UCSD-AML1 (cell line): ENCODE results near the gene ADGRE3.

Source experiments
- DNase-seq: peaks from one replicate; lab custom pipeline; 2025; ENCODE audit not compliant: unreplicated experiment; lab: John Stamatoyannopoulos, UW

ADGRE3 gene

GRCh38 chr19:14674764-14675163, at the start of gene ADGRE3:
TSS of gene ADGRE3 (minus strand) at chr19:14674844. CDS start at chr19:14674770, 74 bp downstream.
- DNase-seq = no peak

GRCh38 chr19:14722127-14722526, 47.5 kb upstream of the ADGRE3 start:
- no peak for DNase-seq

GRCh38 chr19:14719162-14719561, 44.5 kb upstream of the ADGRE3 start:
- no peak for DNase-seq

- DNase-seq = no peak
These were observed 44.0 kb upstream of the ADGRE3 start for GRCh38 chr19:14718522-14719116.

- no peak for DNase-seq
These were observed 41.2 kb upstream of the ADGRE3 start for GRCh38 chr19:14715841-14716240.

GRCh38 chr19:14704450-14704849, 29.8 kb upstream of the ADGRE3 start:
- DNase-seq = no peak

- DNase-seq = no peak
These were observed 29.2 kb upstream of the ADGRE3 start for GRCh38 chr19:14703833-14704232.

GRCh38 chr19:14700711-14701375, 26.2 kb upstream of the ADGRE3 start:
- no peak for DNase-seq

GRCh38 chr19:14699641-14700040, 25.0 kb upstream of the ADGRE3 start:
- DNase-seq = no peak

- no peak for DNase-seq
These were observed 20.8 kb upstream of the ADGRE3 start for GRCh38 chr19:14695471-14695870.

GRCh38 chr19:14694641-14695266, 20.1 kb upstream of the ADGRE3 start:
- DNase-seq = no peak

GRCh38 chr19:14689598-14690503, 15.2 kb upstream of the ADGRE3 start, which contains the start of gene ZNF333:
TSS of gene ZNF333 (plus strand) at chr19:14690048. CDS start at chr19:14693492, 3,444 bp downstream.
- peak; percentile 97 for DNase-seq

GRCh38 chr19:14686411-14686810, 11.8 kb upstream of the ADGRE3 start:
- DNase-seq = peak; percentile 15

GRCh38 chr19:14683439-14683838, 8.8 kb upstream of the ADGRE3 start:
- DNase-seq = peak; percentile 16

- no peak for DNase-seq
These were observed 7.4 kb upstream of the ADGRE3 start for GRCh38 chr19:14682084-14682483.

- no peak for DNase-seq
These were observed 3.6 kb upstream of the ADGRE3 start for GRCh38 chr19:14678199-14678598.

- no peak for DNase-seq
These were observed 2.8 kb upstream of the ADGRE3 start for GRCh38 chr19:14677464-14677863.

GRCh38 chr19:14676762-14677161, 2.1 kb upstream of the ADGRE3 start:
- no peak for DNase-seq

- DNase-seq = no peak
These were observed 1.6 kb downstream of the ADGRE3 start for GRCh38 chr19:14673088-14673487.

GRCh38 chr19:14672188-14672872, 2.3 kb downstream of the ADGRE3 start:
- DNase-seq = no peak

- DNase-seq = no peak
These were observed 4.2 kb downstream of the ADGRE3 start for GRCh38 chr19:14670408-14670807.
